ENCODE measurements around the gene ASCC3. TPM values are rescaled to one million over a fixed set of nuclear protein-coding genes. Genes with fewer than 3 reads are reported as not detected.
"Not testable (repeated sequence)": the region's sequence is repeated elsewhere in the genome, so short reads cannot be mapped to it uniquely, and the experiment has no call there.

ASCC3 gene
- total and polyA plus RNA-seq, 2 of the 4 experiments (the other 2 are of a cell fraction), result 25.8 to 104 TPM

- no peaks in the 10 kb centered on the region for H3K4me1 ChIP-seq (ENCODE audit: control insufficient read depth, insufficient read depth, low read length)
- ChIA-PET CTCF (no interaction called here), POLR2A (ENCODE audit: unreplicated experiment) (no interaction called here)
- H4K5ac ChIP-seq (ENCODE audit: low read depth, low read length), result no peak overlapping the region
- no peak overlapping the region for H4K91ac ChIP-seq (ENCODE audit: insufficient read depth, low read depth, low read length)
- no peak overlapping the region for H4K8ac ChIP-seq (ENCODE audit: low read depth in 2 of 2, low read length in 2 of 2)
- no peak for ATAC-seq (ENCODE audit: low read depth)
- peaks cover 7% of the 10 kb centered on the region for H3K36me3 ChIP-seq (ENCODE audit: control insufficient read depth, insufficient read depth, low read length)
- H3K79me1 ChIP-seq (ENCODE audit: low read depth in 1 of 2, low read length in 2 of 2), result peaks cover 10 to 11% of the 10 kb centered on the region in 2 experiments
- H2BK20ac ChIP-seq (ENCODE audit: low read depth, low read length), result no peak overlapping the region
- H2AK9ac ChIP-seq (replicated peaks; ENCODE audit: low read depth, low read length, poor library complexity), result no peak overlapping the region
- no peak overlapping the region for H3K56ac ChIP-seq (ENCODE audit: extremely low read depth, insufficient read depth, low read length)
- no peaks in the 10 kb centered on the region for H3K27me3 ChIP-seq (ENCODE audit: control insufficient read depth, insufficient read depth, low read length)
- no peak overlapping the region for H2AK5ac ChIP-seq (ENCODE audit: low read depth, low read length)
- 0 out of 2 replicates have a peak, but pooled peaks cover 3% of the 10 kb centered on the region for H3K9me1 ChIP-seq (ENCODE audit: insufficient read depth, low read length)
- in situ Hi-C loops (cut with MboI; ENCODE audit: low sequenced_read_pairs), result no loop called here
- H2BK120ac ChIP-seq (ENCODE audit: low read depth, low read length), result no peak overlapping the region
- H3K9me3 ChIP-seq (ENCODE audit: control insufficient read depth, insufficient read depth, low read length), result no peaks in the 10 kb centered on the region
- H3K4me3 ChIP-seq (ENCODE audit: insufficient read depth, low read depth, low read length), result no peak overlapping the region
- no CpG with 5 or more reads among the region's 5 CpGs for WGBS, 2 experiments (ENCODE audit: extremely low coverage in 2 of 2, insufficient read length in 1 of 2)
- H3K23ac ChIP-seq (ENCODE audit: low read depth, low read length), result no peak overlapping the region
- peaks cover 4% of the 10 kb centered on the region; the same call in 1 of the 2 replicates for H4K20me1 ChIP-seq (ENCODE audit: insufficient read depth, low read length)
- H2BK5ac ChIP-seq (ENCODE audit: low read depth, low read length, poor library complexity, severe bottlenecking), result no peak overlapping the region
- no peak for TF ChIP-seq SMC3 (IDR thresholded peaks at IDR 0.05; ENCODE audit: low read depth, low read length)
- intact Hi-C loops (cut with micrococcal nuclease), result no loop called here
- H3K9ac ChIP-seq (ENCODE audit: low read depth, low read length), result no peak overlapping the region
- BruUV-seq (replicated peaks), result no TSS peak
- H3K4ac ChIP-seq (ENCODE audit: low read depth, low read length), result no peak overlapping the region
- H3K4me2 ChIP-seq (ENCODE audit: low read depth, low read length), result no peak overlapping the region
- H2BK15ac ChIP-seq (ENCODE audit: low read depth, low read length), result no peak overlapping the region
- H3K18ac ChIP-seq (ENCODE audit: low read depth, low read length), result no peak overlapping the region
- H3K27ac ChIP-seq (ENCODE audit: insufficient read depth, low read length), result no peak overlapping the region
- no peak for DNase-seq
- dilution Hi-C loops (cut with HindIII; ENCODE audit: low sequenced_read_pairs, unreplicated experiment), result no loop called here
- H2AFZ ChIP-seq (replicated peaks; ENCODE audit: low read length, poor library complexity), result no peak overlapping the region
- no peak overlapping the region for H3K14ac ChIP-seq (replicated peaks; ENCODE audit: low read depth, low read length)
Measured at GRCh38 chr6:100833972-100834574, 47.1 kb downstream of the ASCC3 start.

DNA sequence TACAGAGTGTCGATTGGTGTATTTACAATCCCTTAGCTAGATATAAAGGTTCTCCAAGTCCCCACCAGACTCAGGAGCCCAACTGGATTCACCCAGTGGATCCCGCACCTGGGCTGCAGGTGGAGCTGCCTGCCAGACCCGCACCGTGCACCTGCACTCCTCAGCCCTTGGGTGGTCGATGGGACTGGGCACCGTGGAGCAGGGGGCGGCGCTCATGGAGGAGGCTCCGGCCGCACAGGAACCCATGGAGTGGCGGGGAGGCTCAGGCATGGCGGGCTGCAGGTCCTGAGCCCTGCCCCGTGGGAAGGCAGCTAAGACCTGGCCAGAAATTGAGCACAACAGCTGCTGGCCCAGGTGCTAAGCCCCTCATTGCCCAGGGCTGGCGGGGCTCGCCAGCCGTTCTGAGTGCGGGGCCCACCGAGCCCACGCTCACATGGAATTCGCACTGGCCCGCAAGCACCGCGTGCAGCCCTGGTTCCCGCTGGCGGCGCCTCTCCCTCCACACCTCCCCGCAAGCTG lies 52.0 kb downstream of the ASCC3 start:
- H3K4me1 ChIP-seq (ENCODE audit: control insufficient read depth, insufficient read depth, low read length); H2BK15ac ChIP-seq (ENCODE audit: low read depth, low read length); H3K4me2 ChIP-seq (ENCODE audit: low read depth, low read length); H4K91ac ChIP-seq (ENCODE audit: insufficient read depth, low read depth, low read length); H2AK5ac ChIP-seq (ENCODE audit: low read depth, low read length); POLR2A ChIA-PET (ENCODE audit: unreplicated experiment); H3K4ac ChIP-seq (ENCODE audit: low read depth, low read length); H2BK5ac ChIP-seq (ENCODE audit: low read depth, low read length, poor library complexity, severe bottlenecking); H3K56ac ChIP-seq (ENCODE audit: extremely low read depth, insufficient read depth, low read length); H4K8ac ChIP-seq (ENCODE audit: low read depth in 2 of 2, low read length in 2 of 2); H3K18ac ChIP-seq (ENCODE audit: low read depth, low read length); H2BK120ac ChIP-seq (ENCODE audit: low read depth, low read length); H3K27ac ChIP-seq (ENCODE audit: insufficient read depth, low read length); H3K4me3 ChIP-seq (ENCODE audit: insufficient read depth, low read depth, low read length); H2AK9ac ChIP-seq (replicated peaks; ENCODE audit: low read depth, low read length, poor library complexity); H3K9me1 ChIP-seq (ENCODE audit: insufficient read depth, low read length); H2BK20ac ChIP-seq (ENCODE audit: low read depth, low read length); H4K20me1 ChIP-seq (ENCODE audit: insufficient read depth, low read length); dilution Hi-C loops (cut with HindIII; ENCODE audit: low sequenced_read_pairs, unreplicated experiment); H4K5ac ChIP-seq (ENCODE audit: low read depth, low read length); H3K27me3 ChIP-seq (ENCODE audit: control insufficient read depth, insufficient read depth, low read length); in situ Hi-C loops (cut with MboI; ENCODE audit: low sequenced_read_pairs); H3K14ac ChIP-seq (replicated peaks; ENCODE audit: low read depth, low read length); H3K9ac ChIP-seq (ENCODE audit: low read depth, low read length); BruUV-seq (replicated peaks); H3K23ac ChIP-seq (ENCODE audit: low read depth, low read length); H3K9me3 ChIP-seq (ENCODE audit: control insufficient read depth, insufficient read depth, low read length); CTCF ChIA-PET; DNase-seq; ATAC-seq (ENCODE audit: low read depth); H2AFZ ChIP-seq (replicated peaks; ENCODE audit: low read length, poor library complexity); intact Hi-C loops (cut with micrococcal nuclease): not testable (repeated sequence)
- Histone ChIP-seq H3K36me3 (ENCODE audit: control insufficient read depth, insufficient read depth, low read length) (peaks cover 11% of the 10 kb centered on the region), H3K79me1 (ENCODE audit: low read depth in 1 of 2, low read length in 2 of 2) (peaks cover 0 to 11% of the 10 kb centered on the region in 2 experiments; a peak in 3 of 4 replicates)
- WGBS, 2 experiments (ENCODE audit: extremely low coverage in 2 of 2, insufficient read length in 1 of 2), result 97% methylated on average over 6 of the region's 27 CpGs; no CpG with 5 or more reads in 1 of the 2 experiments
